MM.1S (cell line): ENCODE results near the gene CCDC28A.

ENCODE experiments used
- EZH2 ChIP-seq: fragments of 300-600 bp; sonication (generic); optimal IDR thresholded peaks from 2 replicates; pipeline ENCODE3; 2017; ENCODE audit warnings: low read depth, mild to moderate bottlenecking, antibody characterized with exemption, low read length, mixed read lengths
- TF ChIP-seq, protein P1 (sequence below): fragments of 300-600 bp; sonication (generic); IDR thresholded peaks from 2 replicates; pipeline ENCODE4 v1.5.1; 2016; ENCODE audit warnings: antibody characterized with exemption, low read length, mixed read lengths

DNA sequence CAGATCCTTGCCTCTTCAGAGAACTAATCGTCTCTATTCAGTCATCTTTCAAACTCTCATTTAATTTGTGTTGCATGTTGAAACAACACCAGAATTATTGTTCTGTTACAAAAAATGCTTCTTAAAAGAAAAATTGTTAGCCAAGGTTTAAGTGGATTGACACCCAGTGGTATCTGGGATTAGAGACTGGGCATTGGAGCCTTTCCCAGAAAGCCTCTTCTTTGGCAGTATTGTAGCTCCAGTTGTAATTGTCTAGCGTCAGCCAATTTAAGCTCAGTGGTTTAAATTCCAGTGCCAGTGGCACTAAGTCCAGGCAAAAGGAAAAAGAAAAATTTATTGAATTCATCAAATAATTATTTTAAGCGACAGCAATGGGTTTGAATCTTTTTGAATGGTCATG, 801 bp downstream of the CCDC28A start:
- no peak for TF ChIP-seq EZH2
- TF ChIP-seq, protein P1, sequence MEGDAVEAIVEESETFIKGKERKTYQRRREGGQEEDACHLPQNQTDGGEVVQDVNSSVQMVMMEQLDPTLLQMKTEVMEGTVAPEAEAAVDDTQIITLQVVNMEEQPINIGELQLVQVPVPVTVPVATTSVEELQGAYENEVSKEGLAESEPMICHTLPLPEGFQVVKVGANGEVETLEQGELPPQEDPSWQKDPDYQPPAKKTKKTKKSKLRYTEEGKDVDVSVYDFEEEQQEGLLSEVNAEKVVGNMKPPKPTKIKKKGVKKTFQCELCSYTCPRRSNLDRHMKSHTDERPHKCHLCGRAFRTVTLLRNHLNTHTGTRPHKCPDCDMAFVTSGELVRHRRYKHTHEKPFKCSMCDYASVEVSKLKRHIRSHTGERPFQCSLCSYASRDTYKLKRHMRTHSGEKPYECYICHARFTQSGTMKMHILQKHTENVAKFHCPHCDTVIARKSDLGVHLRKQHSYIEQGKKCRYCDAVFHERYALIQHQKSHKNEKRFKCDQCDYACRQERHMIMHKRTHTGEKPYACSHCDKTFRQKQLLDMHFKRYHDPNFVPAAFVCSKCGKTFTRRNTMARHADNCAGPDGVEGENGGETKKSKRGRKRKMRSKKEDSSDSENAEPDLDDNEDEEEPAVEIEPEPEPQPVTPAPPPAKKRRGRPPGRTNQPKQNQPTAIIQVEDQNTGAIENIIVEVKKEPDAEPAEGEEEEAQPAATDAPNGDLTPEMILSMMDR, result no peak
